GM21529 (cell line): ENCODE measurements around the gene RCAN2.
"Not testable (repeated sequence)": the region's sequence is repeated elsewhere in the genome, so short reads cannot be mapped to it uniquely, and the experiment has no call there.

Experiments
- ATAC-seq: cut with Tn5 transposase; IDR thresholded peaks from one replicate; pipeline ENCODE4 v1.9.1; 2021; ENCODE audit not compliant: unreplicated experiment

RCAN2 gene

GRCh38 chr6:46390153-46390876 lies 100.9 kb downstream of the RCAN2 start:
- ATAC-seq = no peak

GRCh38 chr6:46387728-46388127 lies 103.5 kb downstream of the RCAN2 start:
- not testable (repeated sequence) for ATAC-seq

GRCh38 chr6:46381579-46381978 lies 109.7 kb downstream of the RCAN2 start:
- no peak for ATAC-seq

GRCh38 chr6:46381057-46381456 lies 110.2 kb downstream of the RCAN2 start:
- no peak for ATAC-seq

- peak; percentile 41 for ATAC-seq
Measured at GRCh38 chr6:46380152-46380807, 111.0 kb downstream of the RCAN2 start.

GRCh38 chr6:46378882-46379416 lies 112.3 kb downstream of the RCAN2 start:
- ATAC-seq = no peak

- ATAC-seq = no peak
Measured at GRCh38 chr6:46378161-46378881, 112.9 kb downstream of the RCAN2 start.

GRCh38 chr6:46377209-46377608 lies 114.0 kb downstream of the RCAN2 start:
- no peak for ATAC-seq

- ATAC-seq = peak; percentile 87
Measured at GRCh38 chr6:46376562-46377061, 114.6 kb downstream of the RCAN2 start.

GRCh38 chr6:46370622-46371021 lies 120.6 kb downstream of the RCAN2 start:
- ATAC-seq = no peak

GRCh38 chr6:46368169-46368536 lies 123.1 kb downstream of the RCAN2 start:
- no peak for ATAC-seq

GRCh38 chr6:46367354-46368168 lies 123.7 kb downstream of the RCAN2 start:
- ATAC-seq = no peak

- no peak for ATAC-seq
Measured at GRCh38 chr6:46366190-46366900, 124.9 kb downstream of the RCAN2 start.

GRCh38 chr6:46357591-46357990 lies 133.7 kb downstream of the RCAN2 start:
- ATAC-seq = no peak

GRCh38 chr6:46356543-46356942 lies 134.7 kb downstream of the RCAN2 start:
- ATAC-seq = no peak

GRCh38 chr6:46353528-46353927 lies 137.7 kb downstream of the RCAN2 start:
- no peak for ATAC-seq

GRCh38 chr6:46352541-46353268 lies 138.5 kb downstream of the RCAN2 start:
- ATAC-seq = no peak

- no peak for ATAC-seq
Measured at GRCh38 chr6:46350714-46351113, 140.5 kb downstream of the RCAN2 start.

GRCh38 chr6:46347669-46348068 lies 143.6 kb downstream of the RCAN2 start:
- ATAC-seq = no peak
